ENCODE data around the gene KLF11.
A peak's percentile ranks its signal among the peaks of the same experiment; 100 is the strongest.
"Not testable (repeated sequence)": the region's sequence is repeated elsewhere in the genome, so short reads cannot be mapped to it uniquely, and the experiment has no call there.

The KLF11 gene

DNA sequence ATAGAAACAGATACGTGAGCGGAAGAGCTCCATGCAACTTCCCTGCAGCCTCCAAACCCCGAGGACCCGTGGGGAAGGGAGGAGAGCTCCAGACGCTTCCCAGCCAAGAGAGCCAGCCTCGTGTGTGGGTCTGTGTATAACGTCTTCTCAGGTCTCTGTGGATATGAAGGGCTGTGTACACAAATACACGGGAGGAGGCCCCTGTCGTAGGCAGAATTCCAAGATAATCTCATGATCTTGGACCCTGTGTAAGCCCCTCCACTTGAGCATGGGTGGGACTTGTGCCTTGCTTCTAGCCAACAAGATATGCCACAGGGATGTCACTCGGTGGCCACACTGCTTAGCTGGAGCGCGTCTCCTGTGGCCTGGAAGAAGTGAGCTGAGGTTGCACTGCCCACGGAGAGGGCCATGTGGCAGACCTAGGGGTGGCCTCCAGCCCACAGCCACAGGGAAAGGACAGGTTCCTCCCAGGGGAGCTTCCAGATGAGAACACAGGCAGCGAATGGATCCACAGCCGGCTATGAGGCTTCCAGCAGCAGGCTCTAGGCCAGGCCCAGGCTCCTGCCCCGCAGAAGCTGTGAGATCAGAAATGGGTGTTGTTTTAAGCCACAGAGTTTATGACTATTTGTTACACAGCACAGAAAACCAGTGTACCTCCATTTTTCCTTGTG is 15.6 kb upstream of the KLF11 start:
- H3K27ac Mint-ChIP-seq, result peak overlapping the region; percentile 98
- ATAC-seq (ENCODE audit: low read depth), result no peak
- no peak overlapping the region for H3K4me3 Mint-ChIP-seq
- no peaks in the 10 kb centered on the region for H3K36me3 Mint-ChIP-seq
- DNase-seq (ENCODE audit: low spot score in 2 of 2), result no peak
- H3K27me3 Mint-ChIP-seq, result no peaks in the 10 kb centered on the region
- no peaks in the 10 kb centered on the region for H3K9me3 Mint-ChIP-seq
- peaks cover 32% of the 10 kb centered on the region for H3K4me1 Mint-ChIP-seq

DNA sequence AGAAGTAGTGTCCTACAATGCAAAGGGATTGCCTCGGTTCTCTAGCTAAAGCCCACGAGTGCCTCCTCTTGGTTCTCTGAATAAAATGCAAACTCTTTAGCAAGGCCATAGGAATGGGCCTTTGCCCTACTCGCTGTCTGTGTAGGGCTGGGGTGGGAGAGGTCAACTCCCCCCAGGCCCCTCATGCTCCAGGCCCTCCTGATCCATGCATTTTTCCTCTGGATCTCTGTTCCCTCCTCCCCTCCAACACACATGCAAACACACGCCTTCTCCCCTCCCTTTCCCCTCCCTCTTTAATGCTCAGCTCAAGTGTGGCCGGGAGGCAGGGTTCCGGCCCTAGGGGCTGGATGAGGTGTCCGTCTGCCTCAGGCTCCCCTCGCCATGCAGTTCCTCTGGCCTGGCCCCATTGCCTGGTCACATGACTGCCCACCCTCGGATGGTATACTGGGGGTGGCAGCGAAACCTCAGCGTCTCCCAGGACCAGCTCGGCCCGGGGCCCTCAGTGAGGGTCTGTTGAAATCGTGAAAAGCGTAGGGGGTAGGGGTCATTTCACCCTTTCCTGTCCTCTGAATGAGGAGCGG is 14.9 kb upstream of the KLF11 start:
- Mint-ChIP-seq H3K4me1 (peaks cover 33% of the 10 kb centered on the region), H3K4me3 (peak overlapping the region; percentile 92), H3K27ac (peak overlapping the region; percentile 98), H3K36me3 (no peaks in the 10 kb centered on the region), H3K9me3 (no peaks in the 10 kb centered on the region), H3K27me3 (no peaks in the 10 kb centered on the region)
- DNase-seq (ENCODE audit: low spot score in 2 of 2) (no peak), ATAC-seq (ENCODE audit: low read depth) (no peak)

DNA sequence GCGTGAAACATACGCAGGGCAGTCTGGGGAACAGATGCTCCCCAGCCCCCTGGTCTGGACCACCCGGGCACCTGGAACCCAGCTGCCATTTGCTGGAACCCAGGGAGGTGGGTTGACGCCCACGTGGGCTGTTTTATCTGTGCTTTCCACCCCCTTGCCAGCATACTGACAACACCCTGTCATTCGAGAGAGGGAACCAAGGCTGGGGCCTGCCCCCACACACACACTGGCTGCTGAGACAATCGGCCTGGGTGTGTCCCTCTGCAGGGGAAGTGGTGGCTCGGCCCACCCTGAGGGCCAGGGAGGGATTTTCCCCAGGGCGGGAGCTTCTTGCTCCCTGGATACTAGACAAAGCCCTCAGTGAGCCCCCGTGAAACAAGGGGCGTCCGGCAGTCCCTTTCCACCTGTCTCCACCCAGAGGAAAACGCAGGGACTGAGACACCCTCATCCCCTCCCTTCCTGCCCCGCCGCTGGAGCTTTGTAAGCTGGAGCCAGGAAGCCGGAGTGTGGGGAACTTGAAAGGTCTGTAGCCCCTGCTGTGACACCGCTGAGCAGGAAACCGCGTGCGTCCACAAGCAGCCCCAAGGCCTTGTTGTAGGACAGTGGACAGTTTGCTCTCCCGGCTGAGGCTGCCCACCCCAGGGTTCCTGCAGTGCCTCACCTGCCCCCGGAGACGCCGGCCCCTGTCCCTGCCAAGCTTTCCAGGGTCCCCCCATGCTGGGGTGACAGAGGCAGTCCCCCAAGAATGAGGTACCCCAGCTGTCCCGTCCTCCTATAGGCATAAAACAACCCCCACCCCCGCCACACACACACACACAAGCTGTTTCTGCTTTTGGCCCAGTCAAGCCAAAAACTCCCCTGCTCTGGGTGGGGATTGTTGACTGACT is 14.1 kb upstream of the KLF11 start:
- Mint-ChIP-seq H3K4me1 (peaks cover 37% of the 10 kb centered on the region), H3K9me3 (no peaks in the 10 kb centered on the region), H3K36me3 (peaks cover 2% of the 10 kb centered on the region), H3K4me3 (peak overlapping the region; percentile 92), H3K27ac (peak overlapping the region; percentile 98), H3K27me3 (no peaks in the 10 kb centered on the region)
- peak; percentile 95 for ATAC-seq (ENCODE audit: low read depth)
- DNase-seq (ENCODE audit: low spot score in 2 of 2), result peak; percentile 55 to 76

DNA sequence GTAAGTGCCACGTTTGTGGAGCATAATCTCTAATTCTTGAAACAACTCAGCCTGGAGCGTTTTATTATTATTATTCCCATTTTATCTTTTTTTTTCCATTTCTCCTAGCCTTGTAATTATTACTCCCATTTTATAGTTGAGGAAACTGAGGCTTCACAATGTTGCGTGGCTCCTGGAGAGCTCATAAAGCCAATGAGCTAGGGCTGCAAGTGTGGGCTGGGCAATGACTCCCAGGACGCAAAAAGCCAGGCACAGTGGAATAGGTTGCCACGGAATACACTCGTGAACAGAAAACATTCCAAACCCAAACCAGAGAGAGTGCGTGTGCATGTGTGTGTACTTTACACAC is 13.5 kb upstream of the KLF11 start:
- ATAC-seq (ENCODE audit: low read depth) (no peak), DNase-seq (ENCODE audit: low spot score in 2 of 2) (no peak)
- Mint-ChIP-seq H3K9me3 (no peaks in the 10 kb centered on the region), H3K27ac (peak overlapping the region; percentile 98), H3K4me3 (peak overlapping the region; percentile 92), H3K4me1 (peaks cover 42% of the 10 kb centered on the region), H3K36me3 (peaks cover 2% of the 10 kb centered on the region), H3K27me3 (no peaks in the 10 kb centered on the region)

DNA sequence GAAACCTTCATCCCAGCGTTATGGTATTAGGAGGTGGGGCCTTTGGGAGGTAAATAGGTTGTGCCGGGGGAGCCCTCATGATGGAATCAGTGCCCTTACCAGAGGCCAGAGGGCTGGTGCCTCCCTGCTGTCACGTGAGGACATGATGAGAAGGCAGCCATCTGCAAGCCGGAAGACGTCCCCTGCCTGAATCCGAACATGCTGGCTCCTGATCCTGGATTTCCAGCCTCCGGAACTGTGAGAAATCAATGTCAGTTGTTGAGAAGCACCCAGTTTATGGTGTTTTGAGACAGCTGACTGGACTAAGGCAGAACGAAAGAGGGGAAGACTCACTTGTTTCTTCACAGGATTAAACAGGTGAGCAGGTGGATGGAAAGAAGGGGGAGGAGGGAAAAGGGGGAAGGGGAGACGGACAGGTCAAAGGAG is 13.0 kb upstream of the KLF11 start:
- H3K27ac Mint-ChIP-seq, result peak overlapping the region; percentile 98
- peaks cover 46% of the 10 kb centered on the region for H3K4me1 Mint-ChIP-seq
- H3K36me3 Mint-ChIP-seq, result peaks cover 2% of the 10 kb centered on the region
- H3K27me3 Mint-ChIP-seq, result no peaks in the 10 kb centered on the region
- ATAC-seq (ENCODE audit: low read depth) (no peak), DNase-seq (ENCODE audit: low spot score in 2 of 2) (no peak)
- H3K4me3 Mint-ChIP-seq, result peak overlapping the region; percentile 92
- no peaks in the 10 kb centered on the region for H3K9me3 Mint-ChIP-seq

DNA sequence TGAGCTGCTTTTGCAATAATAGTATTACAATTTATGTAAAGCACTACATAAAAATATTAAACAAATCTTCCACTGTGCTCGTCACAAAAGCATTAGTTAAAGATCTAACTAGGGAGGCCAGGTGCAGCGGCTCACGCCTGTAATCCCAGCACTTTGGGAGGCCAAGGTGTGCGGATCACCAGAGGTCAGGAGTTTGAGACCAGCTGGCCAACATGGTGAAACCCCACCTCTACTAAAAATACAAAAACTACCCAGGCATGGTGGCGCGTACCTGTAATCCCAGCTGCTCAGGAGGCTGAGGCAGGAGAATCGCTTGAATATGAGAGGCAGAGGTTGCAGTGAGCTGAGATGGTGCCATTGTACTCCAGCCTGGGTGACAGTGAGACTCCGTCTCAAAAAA is 12.6 kb upstream of the KLF11 start:
- Mint-ChIP-seq H3K4me3 (peak overlapping the region; percentile 34), H3K27ac (peak overlapping the region; percentile 98), H3K4me1 (peaks cover 49% of the 10 kb centered on the region)
- not testable (repeated sequence) for DNase-seq (ENCODE audit: low spot score in 2 of 2); H3K27me3 Mint-ChIP-seq; ATAC-seq (ENCODE audit: low read depth); H3K36me3 Mint-ChIP-seq; H3K9me3 Mint-ChIP-seq

DNA sequence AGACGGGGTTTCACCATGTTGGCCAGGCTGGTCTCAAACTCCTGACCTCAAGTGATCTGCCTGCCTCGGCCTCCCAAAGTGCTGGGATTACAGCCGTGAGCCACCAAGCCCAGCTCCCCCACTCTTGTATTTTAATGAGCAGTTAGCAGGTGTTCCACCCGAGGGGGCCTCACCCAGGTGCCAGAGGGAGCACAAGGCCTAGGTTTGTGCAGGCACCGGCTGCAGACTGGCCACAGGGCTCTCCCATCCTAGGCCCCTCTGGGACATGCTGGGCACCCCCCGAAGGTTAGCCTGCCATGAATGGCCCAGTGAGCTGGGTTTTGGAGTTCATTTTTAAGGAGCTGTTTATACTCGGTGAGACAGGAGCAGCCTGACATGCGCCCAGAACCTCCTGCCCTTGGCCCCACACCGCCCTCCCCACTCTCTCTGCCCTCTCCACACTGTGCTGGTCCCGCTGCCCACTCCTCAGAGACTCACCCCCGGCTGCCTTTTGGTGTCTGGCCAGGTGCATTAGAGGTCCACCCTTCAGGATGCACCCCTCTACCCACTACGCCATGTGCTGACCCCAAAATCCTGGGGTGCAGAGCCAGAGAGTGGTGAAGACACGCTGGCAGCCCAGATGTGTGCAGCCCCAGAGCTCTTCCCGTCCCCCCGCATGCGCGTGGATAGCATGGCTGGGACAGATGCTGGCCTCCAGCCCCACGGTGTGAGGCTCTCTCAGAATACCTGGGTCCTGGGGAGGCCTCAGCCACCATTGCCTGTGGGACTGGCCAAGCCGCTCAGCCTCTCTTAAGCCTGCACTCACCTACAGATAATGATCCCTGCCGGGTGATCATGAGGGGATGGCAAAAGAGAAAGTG is 11.2 kb upstream of the KLF11 start:
- H3K27ac Mint-ChIP-seq, result no peak overlapping the region
- no peak for ATAC-seq (ENCODE audit: low read depth)
- H3K4me3 Mint-ChIP-seq, result peak overlapping the region; percentile 61
- H3K36me3 Mint-ChIP-seq, result peaks cover 2% of the 10 kb centered on the region
- peaks cover 49% of the 10 kb centered on the region for H3K4me1 Mint-ChIP-seq
- no peaks in the 10 kb centered on the region for H3K27me3 Mint-ChIP-seq
- DNase-seq (ENCODE audit: low spot score in 2 of 2), result no peak
- no peaks in the 10 kb centered on the region for H3K9me3 Mint-ChIP-seq

DNA sequence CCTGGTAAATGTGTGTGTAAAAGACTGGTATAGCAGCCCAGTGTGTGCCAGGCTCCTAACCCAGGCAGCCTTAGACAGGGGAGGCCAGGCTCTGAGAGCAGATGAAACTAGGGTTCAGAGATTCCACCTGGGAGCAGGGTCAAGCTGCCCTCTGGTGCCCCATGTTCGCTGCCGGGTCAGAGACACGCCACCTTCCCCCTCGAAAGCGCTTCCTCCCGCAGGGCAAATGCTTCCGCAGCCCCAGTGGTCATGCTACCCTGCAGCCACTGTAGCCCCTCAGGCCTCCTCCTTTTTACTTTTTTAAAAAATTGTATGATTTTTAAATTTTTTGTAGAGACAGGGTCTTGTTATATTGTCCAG is 10.6 kb upstream of the KLF11 start:
- Mint-ChIP-seq H3K36me3 (peaks cover 2% of the 10 kb centered on the region), H3K27ac (no peak overlapping the region), H3K27me3 (no peaks in the 10 kb centered on the region), H3K4me1 (peaks cover 51% of the 10 kb centered on the region), H3K9me3 (no peaks in the 10 kb centered on the region), H3K4me3 (no peak overlapping the region)
- no peak for DNase-seq (ENCODE audit: low spot score in 2 of 2)
- no peak for ATAC-seq (ENCODE audit: low read depth)

DNA sequence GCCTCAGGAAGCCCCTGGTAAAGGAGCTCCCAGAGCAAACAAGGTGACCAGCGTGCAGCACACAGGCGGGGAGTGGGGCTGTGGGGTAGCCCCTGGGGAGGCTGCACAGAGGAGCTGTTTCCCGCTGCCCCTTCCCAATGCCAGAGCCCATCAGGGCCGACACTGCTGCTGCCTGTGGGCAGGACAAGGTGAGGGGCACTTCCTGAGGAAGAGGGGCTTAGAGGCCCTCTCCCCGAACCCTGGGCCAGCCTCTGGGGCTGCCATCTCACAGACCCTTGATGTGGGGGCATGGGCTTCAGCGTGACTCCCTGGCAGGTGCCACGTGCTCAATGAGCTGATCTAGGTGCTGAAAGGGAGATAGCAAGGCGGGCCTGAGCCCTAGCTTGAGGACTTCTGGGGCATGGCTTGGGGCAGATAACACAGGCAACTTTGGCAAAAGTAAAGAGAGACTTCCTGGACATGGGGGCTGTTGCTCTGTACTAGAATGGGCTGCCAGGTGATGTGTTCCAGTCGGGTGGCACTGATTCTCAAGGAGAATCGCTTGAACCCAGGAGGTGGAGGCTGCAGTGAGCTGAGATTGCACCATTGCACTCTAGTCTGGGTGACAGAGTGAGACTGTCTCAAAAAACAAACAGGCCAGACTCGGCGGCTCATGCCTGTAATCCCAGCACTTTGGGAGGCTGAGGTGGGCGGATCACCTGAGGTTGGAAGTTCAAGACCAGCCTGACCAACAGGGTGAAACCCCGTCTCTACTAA is 9.9 kb upstream of the KLF11 start:
- H3K4me1 Mint-ChIP-seq, result peaks cover 46% of the 10 kb centered on the region
- H3K9me3 Mint-ChIP-seq, result no peaks in the 10 kb centered on the region
- H3K27me3 Mint-ChIP-seq, result no peaks in the 10 kb centered on the region
- ATAC-seq (ENCODE audit: low read depth) (no peak), DNase-seq (ENCODE audit: low spot score in 2 of 2) (no peak)
- peaks cover 2% of the 10 kb centered on the region for H3K36me3 Mint-ChIP-seq
- H3K4me3 Mint-ChIP-seq, result no peak overlapping the region
- H3K27ac Mint-ChIP-seq, result no peak overlapping the region

DNA sequence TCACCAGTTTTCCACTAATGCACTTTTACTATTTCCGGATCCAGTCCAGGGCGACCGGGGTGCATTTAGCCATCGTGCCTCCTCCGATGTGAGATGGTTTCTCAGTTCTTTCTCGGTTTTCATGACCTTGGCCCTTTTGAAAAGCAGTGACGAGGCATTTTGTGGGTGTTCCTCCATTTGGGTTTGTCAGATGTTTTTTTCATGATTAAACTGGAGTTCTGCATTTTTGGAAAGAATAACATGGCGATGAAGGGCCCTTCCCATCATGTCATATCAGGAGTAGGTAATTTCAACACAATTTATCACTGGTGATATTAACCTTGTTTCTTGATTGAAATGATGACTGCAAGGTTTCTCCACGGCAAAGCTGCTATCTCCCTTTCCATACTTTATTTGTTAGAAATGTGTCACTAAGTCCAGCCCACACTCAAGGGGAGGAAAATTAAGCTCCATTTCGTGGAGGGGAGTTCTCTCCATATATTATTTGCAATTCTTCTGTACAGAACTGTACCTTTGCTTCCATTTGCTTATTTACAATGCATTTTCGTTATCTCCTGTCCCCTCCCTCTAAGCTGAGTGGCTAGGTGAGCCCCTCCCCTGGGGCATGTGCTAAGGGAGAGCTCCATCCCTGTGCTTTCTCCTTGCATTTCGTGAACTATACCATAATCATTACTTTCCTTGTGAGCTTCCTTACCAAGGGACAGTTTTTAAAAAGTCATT is 8.9 kb upstream of the KLF11 start:
- no peaks in the 10 kb centered on the region for H3K27me3 Mint-ChIP-seq
- H3K27ac Mint-ChIP-seq, result peak overlapping the region; percentile 63
- ATAC-seq (ENCODE audit: low read depth) (no peak), DNase-seq (ENCODE audit: low spot score in 2 of 2) (no peak)
- no peaks in the 10 kb centered on the region for H3K9me3 Mint-ChIP-seq
- H3K4me1 Mint-ChIP-seq, result peaks cover 46% of the 10 kb centered on the region
- peaks cover 2% of the 10 kb centered on the region for H3K36me3 Mint-ChIP-seq
- no peak overlapping the region for H3K4me3 Mint-ChIP-seq

DNA sequence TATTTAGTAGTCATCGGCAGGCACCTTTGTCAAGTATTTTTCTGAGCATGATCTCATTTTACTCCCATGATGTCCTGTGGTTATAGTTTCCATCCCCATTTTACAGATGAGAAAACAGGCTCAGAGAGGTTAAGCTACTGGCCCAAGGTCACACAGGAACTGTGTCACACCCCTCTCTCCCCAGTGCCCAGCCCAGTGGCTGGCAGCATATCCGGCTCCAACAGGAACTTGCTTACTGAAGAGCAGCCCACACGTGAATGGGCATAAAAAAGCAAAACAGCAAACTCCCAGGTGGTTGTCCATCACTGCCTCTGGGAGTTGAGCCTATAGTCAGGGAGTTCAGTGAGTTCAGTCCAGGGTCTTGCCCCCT is 8.3 kb upstream of the KLF11 start:
- peaks cover 2% of the 10 kb centered on the region for H3K36me3 Mint-ChIP-seq
- no peak overlapping the region for H3K4me3 Mint-ChIP-seq
- H3K9me3 Mint-ChIP-seq, result no peaks in the 10 kb centered on the region
- H3K4me1 Mint-ChIP-seq, result peaks cover 40% of the 10 kb centered on the region
- ATAC-seq (ENCODE audit: low read depth) (no peak), DNase-seq (ENCODE audit: low spot score in 2 of 2) (no peak)
- peak overlapping the region; percentile 63 for H3K27ac Mint-ChIP-seq
- no peaks in the 10 kb centered on the region for H3K27me3 Mint-ChIP-seq

DNA sequence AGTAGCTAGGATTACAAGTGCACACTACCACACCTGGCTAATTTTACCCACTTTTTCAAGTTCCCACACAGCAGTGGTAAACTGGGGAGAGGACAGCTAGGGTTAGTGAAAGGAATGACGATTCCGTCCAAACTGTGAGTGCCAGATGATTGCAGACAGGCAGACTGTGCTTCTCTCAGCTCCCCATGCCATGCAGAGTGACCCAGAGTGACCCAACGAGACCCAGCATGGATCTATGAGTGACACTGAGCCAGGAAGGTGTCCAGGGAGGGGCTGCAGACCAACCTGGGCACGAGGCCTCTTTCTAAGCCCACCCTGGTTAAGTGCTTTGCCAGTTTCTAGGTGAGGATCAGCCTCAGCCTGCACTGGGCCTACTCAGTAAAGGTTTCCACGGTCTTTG is 7.7 kb upstream of the KLF11 start:
- H3K27me3 Mint-ChIP-seq, result no peaks in the 10 kb centered on the region
- no peak overlapping the region for H3K27ac Mint-ChIP-seq
- no peaks in the 10 kb centered on the region for H3K9me3 Mint-ChIP-seq
- no peak for ATAC-seq (ENCODE audit: low read depth)
- peaks cover 2% of the 10 kb centered on the region for H3K36me3 Mint-ChIP-seq
- no peak overlapping the region for H3K4me3 Mint-ChIP-seq
- DNase-seq (ENCODE audit: low spot score in 2 of 2), result no peak
- peaks cover 35% of the 10 kb centered on the region for H3K4me1 Mint-ChIP-seq
